ENCODE data around the gene SF3A1. TPM values are rescaled to one million over a fixed set of nuclear protein-coding genes. Genes with fewer than 3 reads are reported as not detected.

SF3A1 gene
- polyA plus RNA-seq, 4 donors = 141 to 175 (median 162) TPM

DNA sequence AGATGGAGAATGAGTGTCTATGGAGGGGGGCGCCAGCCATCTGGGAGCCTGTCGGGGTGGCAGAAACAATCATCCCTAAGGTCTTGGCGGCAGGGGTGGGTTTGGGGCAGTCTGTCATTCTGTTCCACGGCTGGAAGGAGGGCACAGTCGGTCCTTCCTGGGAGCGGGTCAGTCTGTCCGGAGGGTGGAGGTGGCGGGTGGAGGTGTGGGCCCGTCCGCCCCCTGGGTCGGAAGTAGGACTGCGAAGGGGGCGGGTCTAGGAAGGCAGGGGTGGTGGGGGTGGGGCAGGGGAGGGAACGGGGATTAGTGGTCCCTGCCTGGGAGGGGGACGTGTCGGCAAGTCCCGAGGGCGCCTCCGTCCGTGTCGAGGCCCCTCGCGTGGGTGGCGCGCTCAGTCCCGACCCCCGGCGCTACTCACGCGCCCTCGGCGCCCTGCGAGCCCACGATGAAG is 30.4 kb downstream of the SF3A1 start:
- no peak for DNase-seq (ENCODE audit: low read depth in 4 of 4, low spot score in 3 of 4)

DNA sequence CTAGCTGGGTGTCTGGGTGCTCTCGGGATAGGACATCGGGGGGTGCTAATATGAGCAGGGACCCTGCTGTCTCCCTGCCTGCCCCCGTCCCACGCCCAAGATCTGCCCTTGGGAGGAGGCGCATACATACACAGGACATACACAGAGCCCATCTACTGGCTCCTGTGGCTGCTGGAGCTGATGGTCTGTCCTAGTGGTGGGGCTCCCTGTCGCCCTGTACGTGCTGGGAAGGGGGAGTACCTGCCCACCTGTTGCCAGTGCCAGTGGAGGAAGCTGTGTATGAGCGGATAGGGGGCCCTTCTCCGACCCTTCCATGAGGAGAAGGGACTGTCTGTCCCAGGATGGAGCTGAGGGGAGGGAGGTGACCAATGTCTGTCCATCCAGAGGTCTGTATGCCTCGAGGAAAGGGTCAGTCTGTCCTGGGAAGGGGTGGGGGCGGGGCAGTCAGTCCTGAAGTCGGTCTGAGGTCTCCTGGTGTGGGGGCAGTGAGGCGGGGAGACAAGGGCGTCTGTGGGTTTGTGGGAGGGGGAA is 30.9 kb downstream of the SF3A1 start:
- DNase-seq (ENCODE audit: low read depth in 4 of 4, low spot score in 3 of 4) = no peak

DNA sequence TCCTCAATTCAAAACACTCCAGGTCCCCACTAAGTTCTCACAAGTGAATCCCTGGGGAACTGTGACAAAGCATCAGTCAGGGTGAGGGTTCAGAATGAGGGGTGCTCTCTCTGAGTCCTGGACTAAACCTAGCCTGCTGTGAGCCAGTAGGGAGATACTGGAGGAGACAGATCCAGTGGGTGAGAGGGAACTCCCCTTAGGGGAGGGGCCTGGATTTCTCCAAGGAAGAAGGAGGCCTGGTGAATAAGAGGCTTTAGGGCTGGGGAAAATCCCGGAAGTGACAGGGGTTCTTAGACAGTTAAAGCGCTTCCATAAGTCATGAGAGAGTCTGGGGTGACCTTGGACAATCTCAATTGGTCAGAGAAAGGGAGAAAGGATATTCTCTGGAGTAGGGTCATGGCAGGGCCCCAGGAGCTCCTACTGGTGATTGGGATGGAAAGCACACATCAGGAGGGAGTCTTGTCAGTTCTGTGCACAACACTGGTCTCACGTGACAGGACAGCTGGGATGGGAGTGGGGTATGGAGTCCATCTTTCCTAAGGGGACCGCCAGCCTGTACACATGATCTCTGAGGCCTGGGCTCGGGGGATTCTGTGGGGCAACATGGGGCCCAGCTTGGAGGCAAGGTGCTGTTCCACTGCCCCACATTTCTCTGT is 31.5 kb downstream of the SF3A1 start:
- no peak for DNase-seq (ENCODE audit: low read depth in 4 of 4, low spot score in 3 of 4)

DNA sequence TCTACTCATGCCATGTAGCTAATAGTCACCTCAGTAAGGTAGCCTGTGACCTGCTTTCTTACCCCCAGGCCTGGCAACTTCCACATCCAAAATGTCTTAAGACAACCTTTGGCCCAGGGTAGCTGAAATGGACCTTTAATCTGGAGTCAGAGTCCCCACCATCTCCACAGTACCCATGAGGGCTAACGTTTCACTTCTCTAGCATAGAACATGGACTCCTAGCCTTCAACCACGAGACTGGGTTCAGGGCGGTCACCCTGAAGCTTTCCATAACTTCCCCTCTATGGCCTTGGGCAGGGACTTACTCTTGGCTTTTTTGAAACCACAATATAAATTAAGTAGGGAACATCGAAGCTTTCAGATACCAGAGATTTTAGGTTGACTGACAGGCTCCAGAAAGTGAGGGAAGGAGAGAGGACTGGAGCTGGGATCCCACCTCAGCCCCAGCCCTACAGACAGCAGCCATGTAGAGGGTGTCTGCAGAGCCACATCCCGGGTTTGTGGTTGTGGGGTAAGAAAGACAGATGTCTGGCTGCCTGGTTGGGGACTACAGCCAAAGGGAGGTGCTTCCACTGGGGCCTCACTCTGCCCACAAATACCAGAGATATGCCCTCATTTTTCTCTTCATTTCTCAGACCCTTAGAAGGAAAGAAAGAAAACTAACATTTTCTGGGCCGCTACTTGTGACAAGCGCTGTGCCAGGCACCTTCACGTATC is 32.5 kb downstream of the SF3A1 start:
- no peak for DNase-seq (ENCODE audit: low read depth in 4 of 4, low spot score in 3 of 4)

DNA sequence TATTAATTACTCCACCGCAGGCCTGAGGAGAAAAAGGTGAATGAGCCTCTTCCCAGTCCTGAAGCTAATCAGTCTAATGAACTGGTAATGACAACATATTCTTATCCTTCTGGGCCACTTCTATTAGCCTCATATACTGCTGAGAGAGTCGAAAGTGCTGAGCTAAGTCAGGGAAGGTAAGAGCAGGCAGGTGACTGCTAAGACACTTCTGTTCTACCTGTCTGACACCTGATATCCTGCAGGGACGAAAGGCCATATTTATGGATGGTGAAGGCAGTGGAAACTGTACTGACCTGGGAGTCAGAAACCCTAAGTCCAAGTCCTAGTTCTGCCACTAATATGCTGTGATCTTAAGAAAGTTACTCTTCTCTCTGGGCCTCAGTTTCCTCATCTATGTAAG is 33.4 kb downstream of the SF3A1 start:
- no peak for DNase-seq (ENCODE audit: low read depth in 4 of 4, low spot score in 3 of 4)

DNA sequence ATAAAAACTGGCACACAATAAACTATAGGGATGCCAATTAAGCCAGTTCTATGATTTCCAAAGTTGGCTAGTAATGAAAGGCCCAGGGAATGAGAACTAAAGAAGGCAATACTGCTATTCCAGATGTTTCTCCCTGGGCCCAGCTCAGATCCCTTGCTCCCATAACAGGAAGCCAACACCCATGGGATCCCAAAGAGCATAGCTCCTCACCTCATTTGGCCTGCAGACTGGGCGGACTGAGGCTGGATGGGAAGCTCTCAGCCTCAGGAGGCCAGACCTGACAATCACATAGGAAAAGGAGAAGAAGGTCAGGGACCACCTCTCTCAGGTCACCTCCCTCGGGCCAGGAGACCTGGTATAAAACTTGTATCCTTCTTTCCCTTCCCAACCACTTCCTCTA is 35.2 kb downstream of the SF3A1 start:
- DNase-seq (ENCODE audit: low read depth in 4 of 4, low spot score in 3 of 4) = no peak

DNA sequence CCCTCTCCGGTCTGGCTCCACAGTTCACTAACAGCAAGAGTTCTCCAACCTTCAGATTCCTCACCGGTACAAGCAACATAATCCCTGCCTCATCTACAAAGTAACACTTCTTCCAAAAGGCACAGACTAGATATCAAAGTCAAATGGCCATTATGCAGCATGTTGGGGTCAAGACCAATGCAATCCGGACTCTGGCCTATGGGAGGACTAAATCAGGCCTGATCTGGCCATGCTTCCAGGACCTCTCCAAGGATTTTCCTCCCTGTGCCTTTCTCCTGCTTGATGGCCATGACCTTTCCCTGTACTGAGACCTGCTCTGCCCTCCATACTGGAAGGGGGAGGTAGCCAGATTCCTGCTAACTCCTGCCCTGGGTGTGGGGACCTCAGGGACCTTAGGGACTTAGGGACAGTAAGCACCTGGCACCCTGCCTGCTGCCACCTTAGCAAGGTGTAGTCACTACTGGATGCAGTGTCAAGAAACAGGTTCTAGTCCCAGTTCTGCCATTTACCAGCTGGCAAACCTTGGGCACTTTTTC is 36.6 kb downstream of the SF3A1 start:
- DNase-seq (ENCODE audit: low read depth in 4 of 4, low spot score in 3 of 4) = no peak

DNA sequence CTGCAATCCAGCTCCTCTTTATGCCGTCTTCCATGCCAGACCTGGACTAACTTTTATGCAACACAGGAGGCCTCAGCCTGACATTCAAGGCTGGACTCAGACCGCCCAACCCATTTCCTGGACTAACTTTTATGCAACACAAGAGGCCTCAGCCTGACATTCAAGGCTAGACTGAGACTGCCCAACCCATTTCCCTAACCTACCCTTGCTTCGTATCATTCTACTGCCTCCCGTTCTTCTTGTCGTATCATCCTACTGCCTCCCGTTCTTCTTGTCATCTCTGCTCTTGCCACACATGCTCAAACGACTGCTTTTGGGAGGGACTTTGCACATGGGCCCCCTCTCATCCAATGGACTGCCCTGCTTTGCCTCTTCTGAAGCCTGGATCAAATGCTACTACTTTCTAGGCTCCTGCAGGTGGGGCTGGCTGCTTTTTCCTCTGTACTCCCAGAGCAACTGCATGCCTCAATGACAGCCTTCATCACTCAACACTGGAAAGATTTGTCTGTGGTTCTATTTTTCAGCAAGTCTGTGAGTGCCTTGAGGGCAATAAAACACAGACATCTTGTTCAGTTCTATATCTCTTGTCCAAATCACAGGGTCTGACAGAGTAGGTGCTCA is 37.8 kb downstream of the SF3A1 start:
- DNase-seq (ENCODE audit: low read depth in 4 of 4, low spot score in 3 of 4) = no peak

DNA sequence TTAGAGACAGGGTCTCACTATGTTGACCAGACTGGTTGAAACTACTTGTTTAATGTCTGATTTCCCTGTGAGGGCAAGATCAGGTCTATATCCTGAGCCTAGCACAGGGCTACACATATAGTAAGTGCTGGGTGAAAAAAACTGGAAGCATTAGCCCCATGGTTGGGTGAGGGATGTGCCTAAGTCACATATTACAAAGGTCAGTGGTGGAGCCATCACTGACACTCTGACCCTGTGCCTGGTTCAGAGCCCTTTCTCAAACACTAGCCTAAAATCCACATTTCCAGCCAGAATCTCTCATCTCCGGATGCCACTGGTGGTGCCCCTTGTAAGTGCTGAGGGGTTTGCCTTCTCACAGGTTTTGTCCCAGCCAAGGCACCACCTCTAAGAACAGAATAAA is 38.9 kb downstream of the SF3A1 start:
- DNase-seq (ENCODE audit: low read depth in 4 of 4, low spot score in 3 of 4) = no peak

DNA sequence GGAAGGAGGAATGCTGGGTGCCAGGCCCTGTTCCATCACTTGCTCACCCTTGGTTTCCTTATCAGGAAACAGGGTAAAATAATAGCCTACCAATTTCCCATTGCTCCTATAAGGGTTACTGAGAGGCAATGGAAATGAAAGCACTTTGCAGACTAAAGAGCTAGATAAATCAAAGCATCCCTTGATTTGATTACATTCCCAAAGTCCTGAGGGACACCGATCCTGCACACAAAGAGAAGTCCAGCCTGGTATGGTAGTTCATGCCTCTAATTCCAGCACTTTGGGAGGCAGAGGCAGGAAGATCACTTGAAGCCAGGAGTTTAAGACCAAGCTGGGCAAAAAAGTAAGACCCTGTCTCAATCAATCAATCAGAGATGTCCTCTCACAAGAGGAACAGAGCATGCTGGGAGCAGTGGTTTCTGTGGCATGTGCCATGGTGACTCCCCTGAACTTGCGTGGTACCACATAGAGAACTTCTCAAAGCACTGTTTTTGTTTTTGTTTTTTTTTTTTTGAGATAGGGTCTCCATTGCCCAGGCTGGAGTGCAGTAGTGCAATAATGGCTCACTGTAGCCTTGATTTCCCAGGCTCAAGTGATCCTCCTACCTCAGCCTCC is 40.6 kb downstream of the SF3A1 start:
- no peak for DNase-seq (ENCODE audit: low read depth in 4 of 4, low spot score in 3 of 4)

DNA sequence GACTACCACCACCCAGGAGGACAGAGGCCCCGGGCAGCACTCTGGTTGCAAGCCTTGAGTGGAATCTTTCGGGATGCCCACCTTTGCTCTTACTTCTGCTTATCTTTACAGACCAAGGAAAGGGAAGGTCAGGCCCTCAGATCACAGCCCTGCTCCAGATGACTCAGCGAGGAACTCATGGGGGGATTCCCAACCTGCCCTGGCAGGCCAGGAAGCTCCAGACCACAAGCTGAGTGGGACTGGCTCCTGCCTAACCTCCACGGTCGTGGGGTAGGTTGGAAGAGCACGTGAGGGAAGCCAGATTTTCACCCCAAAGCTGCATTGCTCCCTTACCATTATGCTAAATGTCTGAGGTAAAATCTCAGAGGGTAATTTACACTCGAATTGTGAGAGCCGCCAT is 41.8 kb downstream of the SF3A1 start:
- DNase-seq (ENCODE audit: low read depth in 4 of 4, low spot score in 3 of 4) = no peak

DNA sequence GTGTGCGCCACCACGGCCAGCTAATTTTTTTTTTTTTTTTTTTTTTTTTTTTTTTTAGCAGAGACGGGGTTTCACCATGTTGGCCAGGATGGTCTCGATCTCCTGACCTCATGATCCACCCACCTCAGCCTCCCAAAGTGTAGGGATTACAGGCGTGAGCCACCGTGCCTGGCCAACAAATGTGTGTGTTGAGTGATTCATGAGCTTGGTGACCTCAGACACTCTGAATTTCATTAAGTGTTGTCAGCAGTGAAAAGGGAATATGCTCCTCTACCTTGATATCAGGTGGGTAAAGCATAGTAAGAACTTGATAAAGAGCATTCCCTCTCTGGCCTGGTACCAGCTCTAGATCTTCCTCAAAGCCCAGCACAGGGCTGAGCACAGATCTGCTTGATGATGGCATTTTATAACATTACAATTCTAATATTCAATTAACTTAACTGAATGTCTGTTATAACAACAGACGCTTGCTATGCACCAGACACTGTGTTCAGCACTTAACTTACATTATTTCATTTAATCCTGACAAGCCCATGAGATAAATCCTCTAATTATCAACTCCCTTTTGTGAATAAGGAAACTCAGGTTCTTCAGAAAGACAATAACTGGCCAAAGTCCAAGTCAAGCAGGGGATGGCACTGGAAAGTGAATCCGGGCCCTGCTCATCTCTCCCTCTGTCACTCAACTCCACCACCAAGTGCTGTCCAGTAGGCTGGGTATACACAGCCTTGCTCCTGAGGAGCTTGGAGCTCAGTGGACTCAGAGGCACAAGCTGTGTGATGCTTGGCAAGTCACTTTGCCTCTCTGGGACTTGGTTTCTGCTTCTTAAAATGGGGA is 42.9 kb downstream of the SF3A1 start:
- no peak for DNase-seq (ENCODE audit: low read depth in 4 of 4, low spot score in 3 of 4)

DNA sequence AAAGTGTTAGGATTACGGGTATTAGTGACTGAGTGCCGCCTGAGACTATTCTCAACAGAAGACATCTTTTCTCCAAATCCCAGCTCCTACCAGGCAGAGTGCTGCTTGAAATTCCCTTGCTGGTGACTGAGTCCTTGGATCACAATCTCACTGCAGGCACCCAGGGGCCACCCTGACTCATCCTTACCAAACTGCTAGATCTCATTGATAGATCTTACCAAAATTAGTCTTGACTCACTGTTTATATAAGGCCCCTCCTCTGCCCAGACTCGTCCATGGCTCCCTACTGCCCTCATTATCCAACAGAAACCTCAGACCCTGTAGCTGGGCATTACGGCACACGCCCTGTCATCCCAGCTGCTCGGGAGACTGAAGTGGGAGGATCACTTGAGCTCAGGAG is 44.6 kb downstream of the SF3A1 start:
- DNase-seq (ENCODE audit: low read depth in 4 of 4, low spot score in 3 of 4) = no peak

DNA sequence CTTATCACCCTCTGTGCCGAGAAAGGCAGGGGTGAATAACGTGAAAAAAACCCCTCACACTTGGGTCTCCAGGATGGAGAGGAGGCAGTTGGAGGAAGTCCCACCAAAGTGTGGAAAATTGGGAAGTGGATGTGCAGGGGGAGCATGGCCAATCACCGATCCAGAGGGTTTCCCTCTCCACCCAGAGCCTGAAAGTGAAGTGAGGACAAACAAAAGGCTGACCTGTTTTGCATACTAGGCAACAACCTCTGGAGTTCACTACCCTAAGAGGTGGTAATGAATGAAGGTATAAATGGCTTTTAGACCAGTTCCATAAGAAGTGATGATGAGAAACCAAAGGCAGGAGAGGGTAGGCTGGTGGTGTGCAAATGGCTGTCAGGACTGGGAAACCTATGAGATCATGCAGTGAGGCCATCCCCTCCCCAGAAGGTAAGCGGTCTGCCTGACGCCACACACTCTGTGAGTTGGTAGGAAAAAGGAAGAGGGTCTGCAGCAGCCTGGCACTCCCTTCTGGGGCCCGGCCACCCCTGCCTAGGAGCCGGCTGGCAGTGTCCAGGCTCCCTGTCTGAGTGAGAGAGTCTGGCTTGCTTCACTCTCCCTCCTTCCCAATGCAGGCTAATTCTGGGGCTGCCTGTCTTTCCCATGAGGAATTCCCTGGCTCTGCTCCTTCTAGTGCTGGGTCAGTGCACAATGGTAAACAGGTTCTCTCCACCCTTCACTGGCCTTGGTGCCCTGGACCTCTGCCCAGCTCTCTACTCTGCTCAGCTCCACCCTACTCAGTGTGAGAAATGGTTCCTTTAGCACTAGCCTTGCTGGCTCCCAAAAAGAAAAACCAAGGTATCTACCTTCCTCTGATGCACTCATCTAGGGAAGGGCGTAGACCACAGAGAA is 45.6 kb downstream of the SF3A1 start:
- DNase-seq (ENCODE audit: low read depth in 4 of 4, low spot score in 3 of 4) = no peak

DNA sequence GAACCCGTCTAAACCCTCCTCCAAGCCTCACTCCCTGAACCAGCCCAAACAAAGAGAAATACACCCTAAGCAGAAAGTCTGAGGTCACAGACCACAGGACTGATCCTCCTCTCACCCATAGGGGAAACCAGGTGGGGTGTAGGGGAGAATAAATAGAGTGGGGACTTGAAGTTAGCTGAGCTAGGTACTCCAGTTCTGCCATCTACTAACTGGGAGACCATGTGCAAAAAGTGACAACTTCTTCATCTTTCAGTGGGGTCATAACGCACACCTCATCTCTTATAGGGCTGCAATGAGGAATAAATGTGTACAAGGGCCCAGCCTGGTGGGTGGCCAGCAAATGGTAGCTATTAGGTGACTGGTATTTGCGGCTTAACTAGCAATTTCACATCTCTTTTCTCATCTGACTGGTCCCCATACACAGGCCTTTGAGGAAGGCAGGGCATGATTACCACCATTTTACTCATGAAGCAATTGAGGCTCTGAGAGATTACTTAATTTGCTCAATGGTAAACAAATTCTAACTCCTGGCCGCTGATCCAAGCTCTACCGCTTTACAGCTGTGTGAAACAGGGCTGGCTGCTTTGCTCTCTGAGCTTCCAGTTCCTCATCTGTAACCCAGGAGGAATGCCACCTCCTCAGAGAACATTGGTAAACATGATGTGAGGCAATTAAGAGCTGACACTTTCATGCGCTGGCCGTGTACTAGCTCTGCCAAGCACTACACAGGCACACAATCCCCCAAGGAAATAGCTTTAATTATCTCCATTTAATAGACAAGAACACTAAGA is 46.5 kb downstream of the SF3A1 start:
- no peak for DNase-seq (ENCODE audit: low read depth in 4 of 4, low spot score in 3 of 4)

DNA sequence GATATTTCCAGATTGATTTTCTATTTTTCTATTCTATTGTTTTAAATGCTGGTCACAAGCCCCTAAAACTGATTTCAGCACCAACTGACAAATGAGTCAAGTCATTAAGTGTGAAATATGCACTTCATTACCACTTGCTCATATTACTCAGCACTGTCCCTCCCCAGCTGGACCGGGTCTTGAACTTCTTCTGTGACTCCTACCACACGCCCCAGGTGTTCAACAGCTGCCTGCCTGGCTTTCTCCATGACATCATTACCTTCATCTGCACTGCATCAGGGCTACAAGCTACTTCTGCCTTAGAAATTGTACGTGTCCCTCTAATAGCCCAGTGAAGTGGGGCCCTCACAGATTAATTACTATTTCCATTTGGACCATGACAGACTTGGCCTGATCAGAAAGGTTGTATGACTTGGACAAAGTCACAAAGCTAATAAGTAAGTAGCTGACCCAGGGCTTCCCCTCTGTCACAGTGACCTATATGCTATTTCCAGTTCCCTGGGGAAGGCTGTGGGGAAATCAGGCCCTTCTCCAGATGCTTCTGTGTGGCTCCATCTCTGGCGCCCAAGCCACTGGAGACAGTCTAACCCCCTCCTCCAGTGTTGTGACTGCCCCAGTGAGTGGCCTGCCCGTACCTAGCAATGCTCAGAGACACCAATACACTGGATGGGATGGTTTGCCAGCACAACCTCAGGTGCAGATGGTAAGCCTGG is 48.0 kb downstream of the SF3A1 start:
- DNase-seq (ENCODE audit: low read depth in 4 of 4, low spot score in 3 of 4) = no peak

DNA sequence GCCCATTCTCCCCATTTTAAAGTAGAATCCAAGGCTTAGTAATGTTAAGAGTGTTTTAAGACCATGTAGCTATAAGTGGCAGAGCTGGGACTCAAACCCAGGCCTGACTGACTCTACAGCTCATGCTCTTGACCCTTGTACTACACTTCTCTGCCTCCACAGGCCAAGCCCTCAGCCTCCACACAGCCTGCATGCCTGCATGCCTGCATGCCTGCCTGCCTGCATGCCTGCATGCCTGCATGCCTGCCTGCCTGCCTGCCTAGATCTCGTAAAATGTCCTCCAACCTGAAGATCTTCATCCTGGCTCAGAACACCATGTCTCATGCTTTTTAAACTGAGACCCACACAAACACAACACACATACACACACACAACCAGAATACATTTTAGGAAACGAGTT is 48.6 kb downstream of the SF3A1 start:
- DNase-seq (ENCODE audit: low read depth in 4 of 4, low spot score in 3 of 4) = no peak
